Thyroid gland (tissue), 4 donors: ENCODE measurements around the gene RB1. TPM values are rescaled to one million over a fixed set of nuclear protein-coding genes. Genes with fewer than 3 reads are reported as not detected.

Experiments
- DNase-seq, 2 donors: peaks; one replicate each; pipeline ENCODE4 v3.0.0-alpha.2; 2019
- H3K27ac ChIP-seq, 3 donors: fragments of 200-600 bp; sonication (generic); 1 replicate in 2 of 3; 2 replicates in 1 of 3; pipeline ENCODE4 v1.5.1; 2016 to 2019; ENCODE audit warnings: mild to moderate bottlenecking in 1 of 3, moderate library complexity in 1 of 3
- H3K27me3 ChIP-seq: fragments of 200-600 bp; sonication (generic); one replicate; pipeline ENCODE4 v1.5.1; 2019
- H3K36me3 ChIP-seq, 2 donors: fragments of 200-600 bp; sonication (generic); one replicate each; pipeline ENCODE4 v1.5.1; 2016 to 2019
- H3K4me1 ChIP-seq, 2 donors: fragments of 200-600 bp; sonication (generic); one replicate each; pipeline ENCODE4 v1.5.1; 2017 to 2019
- H3K4me3 ChIP-seq, 3 donors: fragments of 200-600 bp; sonication (generic); replicated peaks in 1 of 3; 1 replicate in 2 of 3; 2 replicates in 1 of 3; pipeline ENCODE4 v1.5.1; 2016; ENCODE audit warnings: mild to moderate bottlenecking in 1 of 3
- H3K9me3 ChIP-seq: fragments of 200-600 bp; sonication (generic); one replicate; pipeline ENCODE4 v1.5.1; 2017
- CTCF ChIP-seq, 6 experiments: fragments of 200-600 bp in 3 of 6; fragments of 450-650 bp in 3 of 6; sonication (generic) in 3 of 6; IDR thresholded peaks; one replicate each; pipeline ENCODE4 v1.5.1; 2016 to 2019; ENCODE audit warnings: antibody characterized with exemption in 6 of 6, mild to moderate bottlenecking in 2 of 6, inconsistent platforms in 1 of 6, moderate library complexity in 1 of 6
- POLR2A ChIP-seq, 2 donors: fragments of 450-650 bp; IDR thresholded peaks; one replicate each; pipeline ENCODE4 v1.6.1; 2017; ENCODE audit warnings: antibody characterized with exemption in 2 of 2, mild to moderate bottlenecking in 2 of 2, moderate library complexity in 1 of 2
- WGBS, 2 donors: methylation state at CpG; one replicate each; pipeline ENCODE4 v1.1.5; 2017; 5-methylcytosine and 5-hydroxymethylcytosine counted together
- intact Hi-C: fragments of 100-400 bp; cut with DNase I; formaldehyde crosslinking; loops from one replicate; pipeline ENCODE4 v1.15.1; 2023
- total RNA-seq, 4 donors: library from RNA; depleted of rRNA; stranded (reverse); fragments of >200 nt; gene quantifications; one replicate each; pipeline ENCODE4 v1.2.3, GENCODE V29; 2016

The RB1 gene
- total RNA-seq, 4 donors from 2014 or later: 38.5 to 62.1 (median 41.8) TPM

GRCh38 chr13:48436661-48437288 is 133.2 kb downstream of the RB1 start:
- Histone ChIP-seq H3K4me1 (peaks cover 28 to 39% of the 10 kb centered on the region in 2 donors), H3K4me3 (no peak overlapping the region), H3K27ac (peak overlapping the region; percentile 69 to 84 (median 77)), H3K9me3 (no peaks in the 10 kb centered on the region), H3K27me3 (no peaks in the 10 kb centered on the region), H3K36me3 (no peaks in the 10 kb centered on the region)
- DNase-seq: no peak
- WGBS, 2 donors: 44 to 48% methylated on average over 2 of the region's 2 CpGs
- TF ChIP-seq CTCF (IDR thresholded peaks at IDR 0.05): no peak
- intact Hi-C loops: no loop called here

- peaks cover 22 to 34% of the 10 kb centered on the region in 2 donors for H3K4me1 ChIP-seq
- intact Hi-C loops: no loop called here
- no peaks in the 10 kb centered on the region for H3K9me3 ChIP-seq
- TF ChIP-seq POLR2A (IDR thresholded peaks at IDR 0.05) (peak in 1 of 2 donors; percentile 39), CTCF (IDR thresholded peaks at IDR 0.05) (no peak)
- no peak overlapping the region for H3K4me3 ChIP-seq
- WGBS, 2 donors: 2 to 9% methylated on average over 3 of the region's 3 CpGs
- H3K36me3 ChIP-seq: no peaks in the 10 kb centered on the region
- H3K27me3 ChIP-seq: no peaks in the 10 kb centered on the region
- peak overlapping the region; percentile 69 to 84 (median 77) for H3K27ac ChIP-seq
- peak; percentile 93 to 95 for DNase-seq
These were observed 133.8 kb downstream of the RB1 start for GRCh38 chr13:48437371-48437770.

GRCh38 chr13:48443442-48444208 is 140.1 kb downstream of the RB1 start:
- intact Hi-C loops: no loop called here
- TF ChIP-seq POLR2A (IDR thresholded peaks at IDR 0.05) (no peak), CTCF (IDR thresholded peaks at IDR 0.05) (no peak)
- 78 to 82% methylated on average over 1 of the region's 1 CpG for WGBS, 2 donors
- Histone ChIP-seq H3K36me3 (no peaks in the 10 kb centered on the region), H3K4me1 (peaks cover 5 to 10% of the 10 kb centered on the region in 2 donors), H3K27me3 (no peaks in the 10 kb centered on the region), H3K4me3 (no peak overlapping the region), H3K27ac (no peak overlapping the region), H3K9me3 (no peaks in the 10 kb centered on the region)
- no peak for DNase-seq

- peak overlapping the region in 2 of 3 donors; percentile 4 to 28 for H3K27ac ChIP-seq
- intact Hi-C loops: no loop called here
- no peak overlapping the region for H3K4me3 ChIP-seq
- WGBS, 2 donors: 93 to 97% methylated on average over 1 of the region's 1 CpG
- H3K9me3 ChIP-seq: no peaks in the 10 kb centered on the region
- no peak for TF ChIP-seq CTCF (IDR thresholded peaks at IDR 0.05)
- no peak for TF ChIP-seq POLR2A (IDR thresholded peaks at IDR 0.05)
- no peaks in the 10 kb centered on the region for H3K27me3 ChIP-seq
- no peak for DNase-seq
- no peaks in the 10 kb centered on the region for H3K36me3 ChIP-seq
- H3K4me1 ChIP-seq: peaks cover 8 to 19% of the 10 kb centered on the region in 2 donors
These were observed 142.9 kb downstream of the RB1 start for GRCh38 chr13:48446464-48446863.
